H9 (cell line): ENCODE measurements around the gene RITA1. TPM values are rescaled to one million over a fixed set of nuclear protein-coding genes. Genes with fewer than 3 reads are reported as not detected.

Experiments
- DNase-seq: peaks from one replicate; pipeline ENCODE4 v3.0.0-alpha.2; 2017
- H2AFZ ChIP-seq: one replicate; pipeline ENCODE4 v1.6.1; 2013; ENCODE audit warnings: mild to moderate bottlenecking, low read length, control low read depth, moderate library complexity
- H2AK5ac ChIP-seq: 2 replicates; pipeline ENCODE4 v1.6.1; 2013; ENCODE audit warnings: low read length, control low read depth, mixed read lengths; ENCODE audit not compliant: insufficient read length
- H2BK120ac ChIP-seq: one replicate; pipeline ENCODE4 v1.6.1; 2013; ENCODE audit warnings: low read depth, mild to moderate bottlenecking, low read length, control low read depth, inconsistent platforms; ENCODE audit not compliant: poor library complexity, severe bottlenecking
- H2BK12ac ChIP-seq: 2 replicates; pipeline ENCODE4 v1.6.1; 2013; ENCODE audit warnings: low read length, control low read depth, mixed read lengths, low read depth; ENCODE audit not compliant: insufficient read length
- H2BK15ac ChIP-seq: 2 replicates; pipeline ENCODE4 v1.6.1; 2013; ENCODE audit warnings: low read depth, low read length, control low read depth
- H2BK20ac ChIP-seq: one replicate; pipeline ENCODE4 v1.6.1; 2013; ENCODE audit warnings: low read depth, mild to moderate bottlenecking, low read length, control low read depth, inconsistent platforms; ENCODE audit not compliant: poor library complexity, severe bottlenecking
- H2BK5ac ChIP-seq: 2 replicates; pipeline ENCODE4 v1.6.1; 2013; ENCODE audit warnings: low read length, control low read depth, mixed read lengths; ENCODE audit not compliant: insufficient read length
- H3K14ac ChIP-seq: 2 replicates; pipeline ENCODE4 v1.6.1; 2013; ENCODE audit warnings: low read length, control low read depth; ENCODE audit not compliant: insufficient read depth
- H3K18ac ChIP-seq: 2 replicates; pipeline ENCODE4 v1.6.1; 2013; ENCODE audit warnings: low read depth, mild to moderate bottlenecking, mixed read lengths, low read length, control low read depth; ENCODE audit not compliant: insufficient read length
- H3K23ac ChIP-seq: 2 replicates; pipeline ENCODE4 v1.6.1; 2013; ENCODE audit warnings: low read length, control low read depth, mixed read lengths, low read depth; ENCODE audit not compliant: insufficient read length
- H3K23me2 ChIP-seq: 2 replicates; pipeline ENCODE4 v1.6.1; 2013; ENCODE audit warnings: low read depth, mild to moderate bottlenecking, mixed read lengths, low read length, control low read depth; ENCODE audit not compliant: insufficient read length, poor library complexity, severe bottlenecking
- H3K27ac ChIP-seq: 2 replicates; pipeline ENCODE4 v1.5.1; 2013; ENCODE audit warnings: low read length, control low read depth, mixed read lengths, low read depth; ENCODE audit not compliant: insufficient read length
- H3K27me3 ChIP-seq: 2 replicates; pipeline ENCODE4 v1.6.1; 2013; ENCODE audit warnings: low read length, control low read depth, inconsistent platforms; ENCODE audit not compliant: insufficient read depth
- H3K4ac ChIP-seq: 2 replicates; pipeline ENCODE4 v1.6.1; 2013; ENCODE audit warnings: low read depth, mild to moderate bottlenecking, control low read depth, inconsistent platforms, low read length, moderate library complexity
- H3K4me1 ChIP-seq: 2 replicates; pipeline ENCODE4 v1.6.1; 2013; ENCODE audit warnings: low read length, control low read depth, inconsistent platforms; ENCODE audit not compliant: insufficient read depth
- H3K4me2 ChIP-seq: 2 replicates; pipeline ENCODE4 v1.6.1; 2013; ENCODE audit warnings: low read length, control low read depth, mixed read lengths; ENCODE audit not compliant: insufficient read length, insufficient read depth
- H3K56ac ChIP-seq: 2 replicates; pipeline ENCODE4 v1.6.1; 2013; ENCODE audit warnings: low read depth, mild to moderate bottlenecking, mixed read lengths, low read length, control low read depth; ENCODE audit not compliant: insufficient read length
- H3K79me1 ChIP-seq: 2 replicates; pipeline ENCODE4 v1.6.1; 2013; ENCODE audit warnings: low read depth, mild to moderate bottlenecking, moderate library complexity, low read length, control low read depth, inconsistent platforms; ENCODE audit not compliant: insufficient read depth, poor library complexity, severe bottlenecking
- H3K79me2 ChIP-seq: 2 replicates; pipeline ENCODE4 v1.6.1; 2013; ENCODE audit warnings: low read length, control low read depth, inconsistent platforms; ENCODE audit not compliant: insufficient read depth
- H3K9ac ChIP-seq: 2 replicates; pipeline ENCODE4 v1.6.1; 2013; ENCODE audit warnings: low read length, control low read depth, mixed read lengths; ENCODE audit not compliant: insufficient read length; ENCODE audit errors: extremely low read depth
- H3K9me3 ChIP-seq: one replicate; pipeline ENCODE4 v1.6.1; 2013; ENCODE audit warnings: low read depth, low read length, inconsistent platforms; ENCODE audit not compliant: control insufficient read depth
- H3T11ph ChIP-seq: one replicate; pipeline ENCODE4 v1.6.1; 2013; ENCODE audit warnings: mild to moderate bottlenecking, low read length, control low read depth, inconsistent platforms
- H4K20me1 ChIP-seq: one replicate; pipeline ENCODE4 v1.6.1; 2013; ENCODE audit not compliant: control insufficient read depth, insufficient read length, insufficient read depth
- H4K5ac ChIP-seq: 2 replicates; pipeline ENCODE4 v1.6.1; 2013; ENCODE audit warnings: low read depth, mild to moderate bottlenecking, mixed read lengths, low read length, control low read depth; ENCODE audit not compliant: insufficient read length
- H4K8ac ChIP-seq: replicated peaks from 2 replicates; pipeline ENCODE4 v1.6.1; 2013; ENCODE audit warnings: low read length, control low read depth, mixed read lengths, low read depth; ENCODE audit not compliant: insufficient read length
- H4K91ac ChIP-seq: 2 replicates; pipeline ENCODE4 v1.6.1; 2013; ENCODE audit warnings: low read depth, mild to moderate bottlenecking, moderate library complexity, mixed read lengths, low read length, control low read depth; ENCODE audit not compliant: insufficient read length
- H3K27ac Mint-ChIP-seq, 3 experiments: 2 replicates in 2 of 3; 3 replicates in 1 of 3; pipeline ENCODE4 v1.8.0; 2020 to 2021; ENCODE audit warnings: mixed read lengths in 3 of 3, mild to moderate bottlenecking in 1 of 3, moderate library complexity in 1 of 3
- H3K27me3 Mint-ChIP-seq: 2 replicates; pipeline ENCODE4 v1.8.0; 2021; ENCODE audit warnings: low read depth, mild to moderate bottlenecking, moderate library complexity, mixed read lengths
- H3K36me3 Mint-ChIP-seq, 3 experiments: 2 replicates in 2 of 3; 3 replicates in 1 of 3; pipeline ENCODE4 v1.8.0; 2020 to 2021; ENCODE audit warnings: low read depth in 3 of 3, mixed read lengths in 3 of 3; ENCODE audit not compliant: insufficient read depth in 1 of 3
- H3K4me1 Mint-ChIP-seq, 2 experiments: 2 replicates each; pipeline ENCODE4 v1.8.0; 2020; ENCODE audit warnings: mixed read lengths in 2 of 2
- H3K4me3 Mint-ChIP-seq, 2 experiments: 2 replicates in 1 of 2; 3 replicates in 1 of 2; pipeline ENCODE4 v1.8.0; 2020 to 2021; ENCODE audit warnings: mild to moderate bottlenecking in 2 of 2, mixed read lengths in 2 of 2, moderate library complexity in 1 of 2
- H3K9me3 Mint-ChIP-seq, 2 experiments: 2 replicates in 1 of 2; 3 replicates in 1 of 2; pipeline ENCODE4 v1.8.0; 2020; ENCODE audit warnings: mild to moderate bottlenecking in 2 of 2, mixed read lengths in 2 of 2, moderate library complexity in 1 of 2
- WGBS: extraction: QIAGEN DNeasy Blood & Tissue Kit; methylation state at CpG from one replicate; pipeline ENCODE4 v1.1.7; 2013; ENCODE audit warnings: missing lambda C conversion rate, low lambda C conversion rate, mixed read lengths; ENCODE audit not compliant: insufficient read length; ENCODE audit errors: extremely low coverage; 5-methylcytosine and 5-hydroxymethylcytosine counted together
- total RNA-seq: library from RNA; stranded (reverse); gene quantifications from 2 replicates; pipeline ENCODE4 v1.2.1, GENCODE V29; 2021
- TF ChIP-seq, protein P1 (sequence below): fragments of 200-600 bp; sonication (generic); conservative IDR thresholded peaks from 3 replicates; pipeline ENCODE4 v1.8.0; 2021; ENCODE audit warnings: antibody characterized with exemption, mild to moderate bottlenecking

Gene RITA1
- total RNA-seq, 1 experiment from 2014 or later: 26.1 TPM

GRCh38 chr12:113154351-113154973 is 31.1 kb upstream of the RITA1 start:
- Histone ChIP-seq H3K4me2 (peak overlapping the region; percentile 39), H3K79me1 (no peaks in the 10 kb centered on the region), H3K9me3 (no peaks in the 10 kb centered on the region), H2BK15ac (no peak overlapping the region), H2BK12ac (no peak overlapping the region), H3K27ac (no peak overlapping the region), H4K20me1 (no peaks in the 10 kb centered on the region), H3K4me1 (peaks cover 3% of the 10 kb centered on the region; the same call in 1 of the 2 replicates), H4K8ac (no peak overlapping the region), H4K5ac (no peak overlapping the region), H3K56ac (no peak overlapping the region), H3K14ac (no peak overlapping the region), H2AK5ac (no peak overlapping the region), H2BK120ac (no peak overlapping the region), H3K79me2 (no peaks in the 10 kb centered on the region), H3K23ac (no peak overlapping the region), H3K27me3 (peaks cover 14% of the 10 kb centered on the region; the same call in 1 of the 2 replicates), H2BK5ac (no peak overlapping the region), H3K18ac (no peak overlapping the region), H2BK20ac (no peak overlapping the region), H3T11ph (no peak overlapping the region), H3K4ac (no peak overlapping the region), H3K23me2 (peaks cover 11% of the 10 kb centered on the region), H2AFZ (no peak overlapping the region), H3K9ac (no peak overlapping the region), H4K91ac (no peak overlapping the region)
- peak; percentile 91 for DNase-seq
- peak overlapping the region; percentile 38 to 67; a peak in 4 of 5 replicates for H3K4me3 Mint-ChIP-seq
- peaks cover 11 to 23% of the 10 kb centered on the region in 2 experiments for H3K4me1 Mint-ChIP-seq
- H3K9me3 Mint-ChIP-seq: no peaks in the 10 kb centered on the region; a peak in 2 of 5 replicates
- TF ChIP-seq, protein P1, sequence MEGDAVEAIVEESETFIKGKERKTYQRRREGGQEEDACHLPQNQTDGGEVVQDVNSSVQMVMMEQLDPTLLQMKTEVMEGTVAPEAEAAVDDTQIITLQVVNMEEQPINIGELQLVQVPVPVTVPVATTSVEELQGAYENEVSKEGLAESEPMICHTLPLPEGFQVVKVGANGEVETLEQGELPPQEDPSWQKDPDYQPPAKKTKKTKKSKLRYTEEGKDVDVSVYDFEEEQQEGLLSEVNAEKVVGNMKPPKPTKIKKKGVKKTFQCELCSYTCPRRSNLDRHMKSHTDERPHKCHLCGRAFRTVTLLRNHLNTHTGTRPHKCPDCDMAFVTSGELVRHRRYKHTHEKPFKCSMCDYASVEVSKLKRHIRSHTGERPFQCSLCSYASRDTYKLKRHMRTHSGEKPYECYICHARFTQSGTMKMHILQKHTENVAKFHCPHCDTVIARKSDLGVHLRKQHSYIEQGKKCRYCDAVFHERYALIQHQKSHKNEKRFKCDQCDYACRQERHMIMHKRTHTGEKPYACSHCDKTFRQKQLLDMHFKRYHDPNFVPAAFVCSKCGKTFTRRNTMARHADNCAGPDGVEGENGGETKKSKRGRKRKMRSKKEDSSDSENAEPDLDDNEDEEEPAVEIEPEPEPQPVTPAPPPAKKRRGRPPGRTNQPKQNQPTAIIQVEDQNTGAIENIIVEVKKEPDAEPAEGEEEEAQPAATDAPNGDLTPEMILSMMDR: no peak
- peaks cover 71% of the 10 kb centered on the region for H3K27me3 Mint-ChIP-seq
- H3K27ac Mint-ChIP-seq: no peak overlapping the region
- peaks cover 8 to 29% (median 21%) of the 10 kb centered on the region in 3 experiments; a peak in 6 of 7 replicates for H3K36me3 Mint-ChIP-seq
- WGBS: no CpG with 5 or more reads among the region's 51 CpGs
